RWPE1 (cell line): ENCODE results near the gene CEP120.

ENCODE experiments used
- CTCF ChIA-PET: fragments of 350-600 bp; sonication (Branson Sonifier 250); formaldehyde crosslinking; extraction: SDS; loops from one replicate; lab custom pipeline; 2021; lab: Yijun Ruan, JAX
- POLR2A ChIA-PET: fragments of 400-600 bp; formaldehyde crosslinking; extraction: SDS; loops from one replicate; lab custom pipeline; 2020; ENCODE audit warnings: antibody characterized with exemption; ENCODE audit not compliant: low non-redundant PET; lab: Yijun Ruan, JAX
- DNase-seq: peaks from one replicate; pipeline ENCODE4 v3.0.0; 2012; ENCODE audit warnings: low spot score
- H3K27ac ChIP-seq: fragments of 450-650 bp; 2 replicates; pipeline ENCODE4 v1.5.1; 2017
- CTCF ChIP-seq: fragments of 450-650 bp; conservative IDR thresholded peaks from 2 replicates; pipeline ENCODE4 v1.5.1; 2017; ENCODE audit warnings: low read depth, mild to moderate bottlenecking

The CEP120 gene

DNA sequence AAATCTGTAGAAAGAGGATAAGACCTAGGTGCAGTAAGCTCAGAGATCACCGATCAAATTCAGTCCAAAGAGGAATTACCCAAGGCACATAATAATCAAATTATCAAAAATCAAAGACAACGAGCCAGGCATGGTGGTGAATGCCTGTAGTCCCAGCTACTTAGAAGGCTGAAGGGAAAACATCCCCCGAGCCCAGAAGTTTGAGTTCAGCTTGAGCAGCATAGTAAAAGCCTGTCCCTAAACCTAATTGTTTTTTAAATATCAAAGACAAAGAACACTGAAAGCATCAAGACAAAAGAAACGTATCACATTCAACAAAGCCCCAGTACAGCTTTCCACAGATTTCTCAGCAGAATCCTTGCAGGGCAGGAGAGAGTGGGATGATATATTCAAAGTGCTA, 122.9 kb downstream of the CEP120 start:
- no peak overlapping the region for H3K27ac ChIP-seq
- TF ChIP-seq CTCF: no peak
- POLR2A ChIA-PET: no interaction called here
- no peak for DNase-seq
- CTCF ChIA-PET: no interaction called here

DNA sequence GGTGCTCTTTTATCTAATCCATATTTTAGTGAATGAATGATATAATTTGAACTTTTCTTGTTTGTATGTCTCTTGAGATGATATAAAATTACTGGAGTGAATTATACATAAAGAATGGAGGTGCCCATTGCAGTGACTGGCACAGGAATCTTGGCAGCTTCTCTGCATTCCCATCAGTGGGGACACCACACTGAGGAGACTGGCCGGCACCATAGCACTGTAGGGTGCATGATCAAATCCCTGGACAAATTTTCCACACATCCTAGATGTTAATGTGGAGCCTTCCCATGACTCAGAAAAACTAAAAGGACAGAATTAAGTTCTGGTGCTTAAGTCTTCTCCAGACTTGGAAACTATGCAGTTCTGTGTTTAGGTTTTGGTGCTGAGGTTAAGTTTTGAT, 124.1 kb downstream of the CEP120 start:
- POLR2A ChIA-PET: no interaction called here
- no peak for TF ChIP-seq CTCF
- CTCF ChIA-PET: no interaction called here
- no peak overlapping the region for H3K27ac ChIP-seq
- DNase-seq: no peak

DNA sequence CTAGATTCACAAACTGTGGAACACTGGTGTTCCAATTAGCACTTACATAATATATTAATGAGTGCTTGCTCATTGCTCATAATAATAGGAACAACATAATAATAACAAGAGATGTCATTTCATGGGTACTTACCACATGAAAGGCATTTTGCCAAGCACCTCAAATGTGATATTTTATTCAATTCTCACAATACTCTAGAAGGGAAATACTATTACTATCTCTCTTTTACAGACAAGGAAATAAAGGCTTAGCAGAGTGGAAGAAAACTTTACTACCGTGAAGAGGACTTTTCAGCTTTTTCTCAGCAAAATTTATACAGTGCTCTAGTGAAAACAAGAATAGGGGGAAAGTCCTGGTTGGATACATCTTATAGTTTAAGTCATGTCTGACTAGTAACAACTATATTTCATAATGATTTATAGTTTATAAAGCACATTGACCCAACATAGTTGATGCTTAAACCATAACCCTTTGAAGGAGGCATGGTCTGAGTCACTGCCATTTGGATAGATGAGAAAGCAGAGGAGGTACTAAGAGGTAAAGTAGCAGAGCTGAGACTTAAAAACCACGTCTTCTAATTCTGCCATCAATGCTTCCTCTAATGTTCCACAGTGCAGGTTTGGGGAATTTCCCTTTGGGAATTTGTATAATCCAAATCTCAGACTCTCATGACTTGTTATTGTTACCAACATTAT, 124.7 kb downstream of the CEP120 start:
- no peak overlapping the region for H3K27ac ChIP-seq
- ChIA-PET CTCF (interaction anchor here (0.6 kb wide), 1 partner anchor 9 kb away, joined by 3 read pairs; no protein-coding TSS in a partner anchor), POLR2A (no interaction called here)
- TF ChIP-seq CTCF: no peak
- no peak for DNase-seq

DNA sequence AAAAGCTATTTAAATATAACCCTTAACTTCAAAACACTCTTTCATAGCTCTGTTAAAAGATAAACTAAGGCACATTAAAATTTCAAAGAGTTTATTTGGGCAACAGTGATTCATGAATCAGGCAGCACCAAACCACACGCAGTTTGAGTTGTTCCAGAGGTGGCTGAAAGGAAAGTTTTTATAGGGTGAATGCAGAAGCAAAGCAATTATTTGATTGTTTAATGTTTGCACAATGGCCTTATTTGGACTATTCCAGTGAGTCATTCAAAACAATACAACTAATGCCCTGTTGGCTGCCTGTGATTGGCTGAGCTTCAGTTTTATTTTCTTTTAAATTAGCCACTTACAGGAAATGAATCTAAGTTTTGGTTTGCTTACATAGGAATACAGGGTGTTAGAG, 125.3 kb downstream of the CEP120 start:
- CTCF ChIA-PET: interaction anchor here (0.6 kb wide), 1 partner anchor 10 kb away, joined by 3 read pairs; no protein-coding TSS in a partner anchor
- TF ChIP-seq CTCF: no peak
- POLR2A ChIA-PET: no interaction called here
- no peak overlapping the region for H3K27ac ChIP-seq
- no peak for DNase-seq

DNA sequence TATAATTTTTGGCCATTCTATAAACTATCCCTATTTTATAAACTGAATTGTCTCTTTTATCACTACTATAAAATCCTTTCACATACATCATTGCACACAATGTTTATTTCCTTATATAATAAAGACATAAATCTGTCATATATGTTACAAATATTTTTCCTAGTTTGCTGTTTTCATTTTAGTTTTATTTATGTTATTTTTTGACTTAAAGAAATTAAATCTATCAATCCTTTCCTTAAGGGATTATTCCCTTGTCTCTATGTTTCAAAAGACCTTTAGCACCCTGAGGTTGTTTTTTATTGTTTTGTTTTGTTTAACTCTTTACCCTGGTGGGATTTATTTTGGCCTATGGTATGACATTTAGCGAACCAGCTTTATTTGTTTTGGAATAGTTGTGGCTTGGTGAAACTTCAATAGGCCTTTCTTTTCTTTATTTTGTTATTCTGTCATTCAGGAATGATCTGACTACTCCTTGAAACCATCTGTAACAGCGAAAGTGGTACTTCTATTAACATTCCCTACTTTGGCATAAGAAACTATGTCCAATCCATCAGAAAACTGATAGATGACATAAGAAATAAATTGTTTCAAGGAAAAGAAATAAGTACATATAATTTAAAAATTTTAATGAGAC, 125.9 kb downstream of the CEP120 start:
- POLR2A ChIA-PET: no interaction called here
- no peak for TF ChIP-seq CTCF
- no peak for DNase-seq
- CTCF ChIA-PET: interaction anchor here (0.6 kb wide), 1 partner anchor 143 kb away, joined by 3 read pairs; no protein-coding TSS in a partner anchor
- H3K27ac ChIP-seq: no peak overlapping the region
